HEK293 (cell line): ENCODE results near the gene UBR1.

Source experiments
- TCF7L2 ChIP-seq: IDR thresholded peaks from 2 replicates; pipeline ENCODE4 v1.6.1; 2011; ENCODE audit warnings: low read depth, mild to moderate bottlenecking, inconsistent platforms, low read length, moderate library complexity, borderline replicate concordance
- ZNF423 ChIP-seq: fragments of 450-650 bp; formaldehyde crosslinking; IDR thresholded peaks from 2 replicates; pipeline ENCODE4 v1.5.1; 2016; ENCODE audit warnings: missing biosample characterization, missing genetic modification characterization
- ZNF501 ChIP-seq: fragments of 450-650 bp; formaldehyde crosslinking; IDR thresholded peaks from 2 replicates; pipeline ENCODE4 v1.5.1; 2016; ENCODE audit warnings: missing biosample characterization, missing genetic modification characterization
- TF ChIP-seq, protein P1 (sequence below): fragments of 450-650 bp; formaldehyde crosslinking; IDR thresholded peaks from 2 replicates; pipeline ENCODE4 v1.5.1; 2016; ENCODE audit warnings: missing biosample characterization, missing genetic modification characterization
- TF ChIP-seq, protein P2 (sequence below): sonication (generic); formaldehyde crosslinking; IDR thresholded peaks from 2 replicates; pipeline ENCODE4 v1.8.1; 2022; ENCODE audit warnings: mild to moderate bottlenecking, moderate library complexity, missing genetic modification reagents

DNA sequence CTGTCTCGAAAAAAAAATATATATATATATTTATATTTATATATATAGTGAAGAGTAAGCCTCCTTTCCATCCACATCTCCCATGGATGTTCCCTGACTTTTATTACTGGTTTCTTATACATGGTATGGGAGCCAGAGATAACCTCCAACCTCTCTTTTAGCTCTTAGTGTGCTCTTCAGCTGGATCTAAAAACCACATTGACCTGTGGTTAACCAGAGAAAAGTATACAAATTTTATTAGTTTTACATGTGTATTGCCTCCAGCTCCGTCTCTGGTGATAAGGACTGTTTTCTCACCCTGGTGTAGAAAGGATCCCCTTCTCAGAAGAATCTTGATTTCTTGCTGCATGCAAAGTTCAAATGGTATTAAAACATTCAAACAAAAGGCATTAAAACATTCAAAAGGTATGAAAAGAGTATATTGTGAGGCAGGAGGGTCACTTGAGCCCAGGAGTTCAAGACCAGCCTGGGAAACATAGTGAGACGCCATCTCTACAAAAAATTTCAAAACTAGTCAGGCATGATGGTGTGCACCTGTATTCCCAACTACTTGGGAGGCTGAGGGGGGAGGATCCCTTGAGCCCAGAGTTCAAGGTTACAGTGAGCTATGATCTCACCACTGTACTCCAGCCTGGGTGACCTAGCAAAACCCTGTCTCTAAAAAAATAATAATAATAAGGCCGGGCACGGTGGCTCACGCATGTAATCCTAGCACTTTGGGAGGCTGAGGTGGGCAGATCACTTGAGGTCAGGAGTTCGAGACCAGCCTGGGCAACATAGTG is 171.8 kb downstream of the UBR1 start:
- TF ChIP-seq, protein P1, sequence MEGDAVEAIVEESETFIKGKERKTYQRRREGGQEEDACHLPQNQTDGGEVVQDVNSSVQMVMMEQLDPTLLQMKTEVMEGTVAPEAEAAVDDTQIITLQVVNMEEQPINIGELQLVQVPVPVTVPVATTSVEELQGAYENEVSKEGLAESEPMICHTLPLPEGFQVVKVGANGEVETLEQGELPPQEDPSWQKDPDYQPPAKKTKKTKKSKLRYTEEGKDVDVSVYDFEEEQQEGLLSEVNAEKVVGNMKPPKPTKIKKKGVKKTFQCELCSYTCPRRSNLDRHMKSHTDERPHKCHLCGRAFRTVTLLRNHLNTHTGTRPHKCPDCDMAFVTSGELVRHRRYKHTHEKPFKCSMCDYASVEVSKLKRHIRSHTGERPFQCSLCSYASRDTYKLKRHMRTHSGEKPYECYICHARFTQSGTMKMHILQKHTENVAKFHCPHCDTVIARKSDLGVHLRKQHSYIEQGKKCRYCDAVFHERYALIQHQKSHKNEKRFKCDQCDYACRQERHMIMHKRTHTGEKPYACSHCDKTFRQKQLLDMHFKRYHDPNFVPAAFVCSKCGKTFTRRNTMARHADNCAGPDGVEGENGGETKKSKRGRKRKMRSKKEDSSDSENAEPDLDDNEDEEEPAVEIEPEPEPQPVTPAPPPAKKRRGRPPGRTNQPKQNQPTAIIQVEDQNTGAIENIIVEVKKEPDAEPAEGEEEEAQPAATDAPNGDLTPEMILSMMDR (tag by site-specific recombination): no peak
- TF ChIP-seq TCF7L2 (no peak), ZNF423 (no peak), ZNF501 (tag by site-specific recombination) (no peak)
- TF ChIP-seq, protein P2, sequence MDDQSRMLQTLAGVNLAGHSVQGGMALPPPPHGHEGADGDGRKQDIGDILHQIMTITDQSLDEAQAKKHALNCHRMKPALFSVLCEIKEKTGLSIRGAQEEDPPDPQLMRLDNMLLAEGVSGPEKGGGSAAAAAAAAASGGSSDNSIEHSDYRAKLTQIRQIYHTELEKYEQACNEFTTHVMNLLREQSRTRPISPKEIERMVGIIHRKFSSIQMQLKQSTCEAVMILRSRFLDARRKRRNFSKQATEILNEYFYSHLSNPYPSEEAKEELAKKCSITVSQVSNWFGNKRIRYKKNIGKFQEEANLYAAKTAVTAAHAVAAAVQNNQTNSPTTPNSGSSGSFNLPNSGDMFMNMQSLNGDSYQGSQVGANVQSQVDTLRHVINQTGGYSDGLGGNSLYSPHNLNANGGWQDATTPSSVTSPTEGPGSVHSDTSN: no peak
